AG10803 (cell line): ENCODE data around the gene PLBD2.

ENCODE experiments used
- DNase-seq: peaks from one replicate; pipeline ENCODE4 v3.0.0; 2010; ENCODE audit warnings: low read depth
- H3K4me3 ChIP-seq: 2 replicates; pipeline ENCODE4 v1.5.1; 2011; ENCODE audit warnings: mild to moderate bottlenecking, low read length, control low read depth
- CTCF ChIP-seq: conservative IDR thresholded peaks from 2 replicates; pipeline ENCODE4 v1.5.1; 2011; ENCODE audit warnings: mild to moderate bottlenecking, low read length, control low read depth, inconsistent platforms

Gene PLBD2

GRCh38 chr12:113418213-113418879 lies 60.0 kb downstream of the PLBD2 start:
- DNase-seq, result peak; percentile 15
- H3K4me3 ChIP-seq, result no peak overlapping the region
- TF ChIP-seq CTCF, result no peak

DNA sequence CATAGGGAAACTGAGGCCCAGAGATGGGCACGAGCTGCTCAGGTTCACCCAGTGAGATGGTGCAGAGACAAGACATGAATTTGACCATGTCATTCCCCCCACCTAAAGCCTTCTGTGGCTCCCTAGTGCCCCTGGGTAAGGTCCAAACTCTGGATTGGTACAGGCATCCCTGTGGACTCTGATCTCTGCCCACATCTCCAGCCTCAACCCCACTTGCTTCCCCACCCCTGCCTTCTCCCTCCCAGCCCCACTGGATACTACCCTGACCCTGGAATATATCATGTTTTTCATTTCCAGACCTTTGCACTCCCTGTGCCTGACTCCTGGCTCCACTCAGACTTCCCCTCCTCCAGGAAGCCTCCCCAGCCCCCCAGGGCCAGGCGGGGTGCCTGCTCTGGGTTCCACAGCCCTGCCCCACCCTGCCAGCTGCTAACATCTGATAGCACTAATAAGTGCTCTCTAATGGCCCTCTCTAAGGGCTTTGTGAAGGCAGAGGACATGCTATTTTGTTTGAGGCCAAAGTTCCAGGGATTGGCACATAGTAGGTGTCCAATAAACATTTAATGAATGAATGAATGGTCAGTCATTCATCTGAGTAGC lies 62.7 kb downstream of the PLBD2 start:
- H3K4me3 ChIP-seq, result no peak overlapping the region
- DNase-seq, result no peak
- TF ChIP-seq CTCF, result no peak

DNA sequence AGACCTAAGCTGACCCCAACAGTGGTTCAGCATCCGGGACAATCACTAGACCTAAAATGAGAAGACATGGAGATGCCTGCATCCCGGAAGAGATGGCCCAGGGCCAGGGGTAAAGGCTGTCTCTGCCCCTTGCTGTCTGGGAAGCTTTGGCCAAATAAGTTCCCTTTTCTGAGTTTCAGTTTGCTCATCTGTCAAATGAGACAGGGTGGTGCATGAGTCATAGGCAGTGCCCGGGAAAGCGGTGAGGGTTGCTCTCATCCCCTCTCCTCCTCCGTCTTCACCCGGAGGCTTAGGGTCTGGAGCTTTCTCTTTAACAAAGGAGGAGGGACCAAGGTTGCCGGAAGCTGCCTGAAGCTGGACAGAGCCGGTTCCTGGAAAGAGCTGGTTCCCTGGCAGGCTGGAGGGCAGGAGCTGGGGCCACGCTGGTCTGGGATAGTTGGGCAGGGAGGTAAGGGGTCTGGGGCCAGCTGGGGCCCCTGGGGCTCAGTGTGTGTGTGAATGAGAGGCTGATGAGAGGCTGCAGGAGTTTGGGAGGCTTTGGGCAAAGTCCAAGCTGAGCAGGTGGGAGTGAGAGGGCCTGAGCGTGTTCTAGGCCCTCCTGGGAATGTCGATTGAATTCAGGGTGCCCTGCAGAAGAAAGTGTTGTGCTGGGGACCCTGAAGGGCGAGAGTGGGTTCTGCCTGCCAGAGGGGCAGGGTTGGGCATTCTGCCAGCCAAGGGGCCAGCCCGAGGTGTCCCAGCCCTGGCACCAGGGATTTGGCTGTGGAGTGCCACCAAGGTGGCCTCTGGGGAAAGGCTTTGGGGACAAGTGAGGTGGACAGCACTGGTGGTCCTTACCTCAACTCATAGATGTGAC lies 63.9 kb downstream of the PLBD2 start, which contains the start of gene SDSL:
TSS of gene SDSL (plus strand) at position 351 of the 856 bp plus-strand sequence. CDS start 5,603 bp downstream, outside the sequence.
- peak; percentile 71 for DNase-seq
- H3K4me3 ChIP-seq, result peak within 1 kb of the TSS; percentile 68
- TF ChIP-seq CTCF, result no peak

DNA sequence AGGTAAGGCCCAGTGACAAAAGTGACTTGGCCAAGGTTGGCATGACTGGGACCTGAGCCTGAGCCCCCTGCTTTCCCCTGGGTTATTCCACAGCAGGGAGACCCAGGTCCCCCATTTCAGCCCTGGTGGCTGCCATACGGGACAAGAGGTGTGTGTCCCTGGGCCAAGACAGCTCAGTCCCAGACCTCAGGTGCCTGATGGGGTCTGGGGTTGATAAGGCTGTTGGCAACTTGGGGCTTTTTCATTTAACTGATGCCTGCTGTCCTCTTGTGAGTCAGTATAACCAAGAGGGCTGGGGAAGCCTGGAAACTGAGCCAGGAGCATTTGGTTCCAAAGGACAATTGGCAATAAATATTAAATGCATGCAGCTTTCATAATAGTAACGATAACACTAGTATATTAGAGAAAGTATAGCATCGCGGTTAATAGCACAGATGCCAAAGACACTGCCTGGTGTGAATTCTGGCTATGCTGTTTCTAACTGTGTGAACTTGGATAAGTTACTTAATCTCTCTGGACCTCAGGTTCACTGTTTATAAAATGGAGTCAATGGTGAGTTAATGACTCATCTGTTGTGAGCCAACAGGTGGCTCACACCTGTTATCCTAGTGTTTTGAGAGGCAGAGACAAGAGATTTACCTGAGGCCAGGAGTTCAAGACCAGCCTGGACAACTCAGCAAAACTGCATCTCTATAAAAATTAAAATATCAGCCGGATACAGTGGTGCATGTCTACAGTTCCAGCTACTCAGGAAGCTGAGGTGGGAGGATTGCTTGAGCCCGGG lies 64.7 kb downstream of the PLBD2 start:
- no peak for DNase-seq
- TF ChIP-seq CTCF, result no peak
- H3K4me3 ChIP-seq, result peak overlapping the region; percentile 68

DNA sequence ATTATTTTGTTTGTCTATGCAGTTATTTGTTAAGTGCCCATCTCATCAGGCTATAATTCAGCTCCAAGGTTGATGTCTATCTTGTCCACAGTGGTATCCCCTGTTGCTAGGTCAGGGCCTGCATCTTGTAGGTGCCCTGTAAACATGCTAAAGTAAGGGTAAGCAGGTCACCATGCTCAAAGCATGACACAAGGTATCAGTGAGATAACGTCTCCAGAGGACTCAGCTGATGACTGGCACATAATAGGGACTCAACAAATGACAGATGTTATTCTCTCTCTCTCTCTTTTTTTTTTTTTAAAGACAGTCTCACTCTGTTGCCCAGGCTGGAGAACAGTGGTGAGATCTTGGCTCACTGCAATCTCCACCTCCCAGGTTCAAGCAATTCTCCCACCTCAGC lies 66.1 kb downstream of the PLBD2 start:
- no peak overlapping the region for H3K4me3 ChIP-seq
- no peak for TF ChIP-seq CTCF
- DNase-seq, result no peak

- no peak overlapping the region for H3K4me3 ChIP-seq
- DNase-seq, result peak; percentile 57
- peak; percentile 84 for TF ChIP-seq CTCF
These were observed 66.8 kb downstream of the PLBD2 start for GRCh38 chr12:113424915-113425823.
